ENCODE measurements around the gene RAB5A. TPM values are rescaled to one million over a fixed set of nuclear protein-coding genes. Genes with fewer than 3 reads are reported as not detected.
"Not testable (repeated sequence)": the region's sequence is repeated elsewhere in the genome, so short reads cannot be mapped to it uniquely, and the experiment has no call there.

Gene RAB5A
- 52.6 TPM for total RNA-seq
- long read RNA-seq, transcript RAB5A-201 (6 exons, 2,536 nt) = major isoform, 70 of 76 reads
- long read RNA-seq, partial matches to known transcripts = 1 of 76 reads
- long read RNA-seq, other reads (novel, unspliced or antisense) = 3 of 76 reads

- intact Hi-C loops (cut with DNase I) = loop anchor here (2.0 to 5.0 kb wide), 2 partner anchors 95 to 240 kb away; partner anchors contain the start of genes KAT2B and SGO1
- ATAC-seq (ENCODE audit: poor library complexity) (peak; percentile 99), DNase-seq (peak; percentile 98)
Observed at GRCh38 chr3:19946832-19947548, at the start of gene RAB5A. RAB5A (plus strand) TSS chr3:19947097; CDS start chr3:19950899, 3,802 bp downstream.

- no peak for ATAC-seq (ENCODE audit: poor library complexity)
- no peak for DNase-seq
- intact Hi-C loops (cut with DNase I) = no loop called here
Observed at GRCh38 chr3:19898721-19899120, 48.2 kb upstream of the RAB5A start.

- no peak for ATAC-seq (ENCODE audit: poor library complexity)
- no peak for DNase-seq
- intact Hi-C loops (cut with DNase I) = no loop called here
Observed at GRCh38 chr3:19899264-19899663, 47.6 kb upstream of the RAB5A start.

- DNase-seq; intact Hi-C loops (cut with DNase I); ATAC-seq (ENCODE audit: poor library complexity): not testable (repeated sequence)
Observed at GRCh38 chr3:19899833-19900232, 47.1 kb upstream of the RAB5A start.

GRCh38 chr3:19901337-19901736 lies 45.6 kb upstream of the RAB5A start:
- ATAC-seq (ENCODE audit: poor library complexity) (no peak), DNase-seq (no peak)
- intact Hi-C loops (cut with DNase I) = no loop called here

- intact Hi-C loops (cut with DNase I) = no loop called here
- ATAC-seq (ENCODE audit: poor library complexity) (no peak), DNase-seq (no peak)
Observed at GRCh38 chr3:19901918-19902317, 45.0 kb upstream of the RAB5A start.

GRCh38 chr3:19903649-19904048 lies 43.2 kb upstream of the RAB5A start:
- intact Hi-C loops (cut with DNase I) = no loop called here
- ATAC-seq (ENCODE audit: poor library complexity) = no peak
- DNase-seq = no peak

- DNase-seq = no peak
- ATAC-seq (ENCODE audit: poor library complexity) = no peak
- intact Hi-C loops (cut with DNase I) = no loop called here
Observed at GRCh38 chr3:19907523-19907922, 39.4 kb upstream of the RAB5A start.

GRCh38 chr3:19911452-19911851 lies 35.4 kb upstream of the RAB5A start:
- no peak for ATAC-seq (ENCODE audit: poor library complexity)
- no peak for DNase-seq
- intact Hi-C loops (cut with DNase I) = no loop called here

- DNase-seq = no peak
- intact Hi-C loops (cut with DNase I) = no loop called here
- no peak for ATAC-seq (ENCODE audit: poor library complexity)
Observed at GRCh38 chr3:19917167-19917566, 29.7 kb upstream of the RAB5A start.

- ATAC-seq (ENCODE audit: poor library complexity) = no peak
- no peak for DNase-seq
- intact Hi-C loops (cut with DNase I) = no loop called here
Observed at GRCh38 chr3:19920401-19921080, 26.4 kb upstream of the RAB5A start.

GRCh38 chr3:19931180-19931692 lies 15.7 kb upstream of the RAB5A start:
- intact Hi-C loops (cut with DNase I) = no loop called here
- DNase-seq (no peak), ATAC-seq (ENCODE audit: poor library complexity) (peak; percentile 29)

GRCh38 chr3:19931767-19932188 lies 15.1 kb upstream of the RAB5A start:
- intact Hi-C loops (cut with DNase I) = no loop called here
- DNase-seq = no peak
- no peak for ATAC-seq (ENCODE audit: poor library complexity)

- ATAC-seq (ENCODE audit: poor library complexity) (no peak), DNase-seq (no peak)
- intact Hi-C loops (cut with DNase I) = no loop called here
Observed at GRCh38 chr3:19932422-19932821, 14.5 kb upstream of the RAB5A start.

- intact Hi-C loops (cut with DNase I) = no loop called here
- no peak for ATAC-seq (ENCODE audit: poor library complexity)
Observed at GRCh38 chr3:19934098-19934566, 12.8 kb upstream of the RAB5A start, which contains the start of gene EFHB. EFHB (minus strand) TSS chr3:19934217; CDS start chr3:19934018, 199 bp downstream.

GRCh38 chr3:19937459-19938294 lies 9.2 kb upstream of the RAB5A start:
- intact Hi-C loops (cut with DNase I) = no loop called here
- no peak for ATAC-seq (ENCODE audit: poor library complexity)
- no peak for DNase-seq

More at GRCh38 chr3:19934098-19934566, 12.8 kb upstream of the RAB5A start, which contains the start of gene EFHB:
- DNase-seq = peak; percentile 47

- DNase-seq (no peak), ATAC-seq (ENCODE audit: poor library complexity) (no peak)
- intact Hi-C loops (cut with DNase I) = no loop called here
Observed at GRCh38 chr3:19938295-19938627, 8.6 kb upstream of the RAB5A start.

GRCh38 chr3:19940643-19941042 lies 6.3 kb upstream of the RAB5A start:
- ATAC-seq (ENCODE audit: poor library complexity) (no peak), DNase-seq (no peak)
- intact Hi-C loops (cut with DNase I) = no loop called here

GRCh38 chr3:19945534-19945933 lies 1.4 kb upstream of the RAB5A start:
- intact Hi-C loops (cut with DNase I) = loop anchor here (5.0 kb wide), 1 partner anchor 97 kb away; the partner anchor contains the start of gene KAT2B

More at GRCh38 chr3:19945534-19945933, 1.4 kb upstream of the RAB5A start:
- no peak for ATAC-seq (ENCODE audit: poor library complexity)
- DNase-seq = no peak
